SKM-1 treated with dmso at 0.1 percent for 144 hours (cell line): ENCODE results near the gene ERMAP.
"Not testable (repeated sequence)": the region's sequence is repeated elsewhere in the genome, so short reads cannot be mapped to it uniquely, and the experiment has no call there.

Experiments
- DNase-seq: peaks from one replicate; lab custom pipeline; 2025; ENCODE audit not compliant: unreplicated experiment; lab: John Stamatoyannopoulos, UW

Gene ERMAP

GRCh38 chr1:42807056-42807668 is 9.8 kb upstream of the ERMAP start:
- no peak for DNase-seq

GRCh38 chr1:42814815-42815214 is 2.1 kb upstream of the ERMAP start:
- not testable (repeated sequence) for DNase-seq

GRCh38 chr1:42815941-42816584 is 859 bp upstream of the ERMAP start:
- DNase-seq, result no peak

GRCh38 chr1:42817440-42817767 is 482 bp downstream of the ERMAP start:
- DNase-seq, result no peak

- DNase-seq, result no peak
These were observed 1.1 kb downstream of the ERMAP start for GRCh38 chr1:42817976-42818375.

- no peak for DNase-seq
These were observed 3.9 kb downstream of the ERMAP start for GRCh38 chr1:42820813-42821212.

GRCh38 chr1:42821690-42822089 is 4.8 kb downstream of the ERMAP start:
- DNase-seq, result no peak

- DNase-seq, result no peak
These were observed 6.0 kb downstream of the ERMAP start for GRCh38 chr1:42822800-42823392.

GRCh38 chr1:42824481-42825035 is 7.6 kb downstream of the ERMAP start:
- no peak for DNase-seq

GRCh38 chr1:42825036-42825851 is 8.3 kb downstream of the ERMAP start:
- DNase-seq, result no peak

- DNase-seq, result no peak
These were observed 13.7 kb downstream of the ERMAP start for GRCh38 chr1:42830631-42831030.

- DNase-seq, result no peak
These were observed 14.4 kb downstream of the ERMAP start for GRCh38 chr1:42831273-42831672.

- DNase-seq, result no peak
These were observed 15.8 kb downstream of the ERMAP start for GRCh38 chr1:42832641-42833240.

- peak; percentile 54 for DNase-seq
These were observed 17.1 kb downstream of the ERMAP start for GRCh38 chr1:42833981-42834380.

- DNase-seq, result no peak
These were observed 17.9 kb downstream of the ERMAP start for GRCh38 chr1:42834803-42835202.

GRCh38 chr1:42835422-42835821 is 18.5 kb downstream of the ERMAP start:
- DNase-seq, result no peak

- no peak for DNase-seq
These were observed 20.8 kb downstream of the ERMAP start for GRCh38 chr1:42837709-42838108.

- no peak for DNase-seq
These were observed 21.7 kb downstream of the ERMAP start for GRCh38 chr1:42838482-42839190.

- DNase-seq, result no peak
These were observed 24.1 kb downstream of the ERMAP start for GRCh38 chr1:42841010-42841409.

- DNase-seq, result no peak
These were observed 24.7 kb downstream of the ERMAP start for GRCh38 chr1:42841440-42842147.
